Liver (tissue), 3 donors: Measurements from ENCODE around the gene UCN2.

Experiments used
- EGR1 ChIP-seq, 2 donors: IDR thresholded peaks; 2 replicates each; pipeline ENCODE4 v1.6.1; 2016 to 2018; ENCODE audit warnings: antibody characterized with exemption in 2 of 2, low read depth in 2 of 2
- FOXA2 ChIP-seq: IDR thresholded peaks from 2 replicates; pipeline ENCODE4 v1.6.1; 2016; ENCODE audit warnings: antibody characterized with exemption
- GABPA ChIP-seq, 2 donors: IDR thresholded peaks in 1 of 2; conservative IDR thresholded peaks in 1 of 2; 2 replicates each; pipeline ENCODE4 v1.6.1; 2016; ENCODE audit warnings: antibody characterized with exemption in 2 of 2, mild to moderate bottlenecking in 1 of 2, moderate library complexity in 1 of 2
- HNF4G ChIP-seq: IDR thresholded peaks from 2 replicates; pipeline ENCODE4 v1.6.1; 2016; ENCODE audit warnings: antibody characterized with exemption
- JUND ChIP-seq, 2 donors: IDR thresholded peaks; 2 replicates each; pipeline ENCODE4 v1.6.1; 2016; ENCODE audit warnings: antibody characterized with exemption in 2 of 2
- RAD21 ChIP-seq, 2 donors: IDR thresholded peaks; 2 replicates each; pipeline ENCODE4 v1.6.1; 2016; ENCODE audit warnings: antibody characterized with exemption in 2 of 2, mild to moderate bottlenecking in 2 of 2
- RXRA ChIP-seq, 2 donors: IDR thresholded peaks; 2 replicates each; pipeline ENCODE4 v1.6.1; 2017 to 2018; ENCODE audit warnings: antibody characterized with exemption in 2 of 2, mild to moderate bottlenecking in 1 of 2
- SP1 ChIP-seq: IDR thresholded peaks from 2 replicates; pipeline ENCODE4 v1.6.1; 2018; ENCODE audit warnings: antibody characterized with exemption, mild to moderate bottlenecking
- TAF1 ChIP-seq: conservative IDR thresholded peaks from 2 replicates; pipeline ENCODE4 v1.6.1; 2016; ENCODE audit warnings: antibody characterized with exemption, mild to moderate bottlenecking
- YY1 ChIP-seq: IDR thresholded peaks from 2 replicates; pipeline ENCODE4 v1.6.1; 2016; ENCODE audit warnings: antibody characterized with exemption, mild to moderate bottlenecking
- TF ChIP-seq, protein P1 (sequence below): fragments of 150-350 bp; IDR thresholded peaks from 2 replicates; pipeline ENCODE4 v1.5.1; 2017; ENCODE audit warnings: improper control_type of control experiment, low read depth, low read length; ENCODE audit not compliant: missing input control
- TF ChIP-seq, protein P2 (sequence below): IDR thresholded peaks from 2 replicates; pipeline ENCODE4 v1.6.1; 2016; ENCODE audit warnings: antibody characterized with exemption
- TF ChIP-seq, protein P3 (sequence below): IDR thresholded peaks from 2 replicates; pipeline ENCODE4 v1.6.1; 2016; ENCODE audit warnings: antibody characterized with exemption, mild to moderate bottlenecking
- TF ChIP-seq, protein P4 (sequence below): IDR thresholded peaks from 2 replicates; pipeline ENCODE4 v1.6.1; 2016; ENCODE audit warnings: antibody characterized with exemption
- donor health status: healthy.
- donor health status: healthy.

DNA sequence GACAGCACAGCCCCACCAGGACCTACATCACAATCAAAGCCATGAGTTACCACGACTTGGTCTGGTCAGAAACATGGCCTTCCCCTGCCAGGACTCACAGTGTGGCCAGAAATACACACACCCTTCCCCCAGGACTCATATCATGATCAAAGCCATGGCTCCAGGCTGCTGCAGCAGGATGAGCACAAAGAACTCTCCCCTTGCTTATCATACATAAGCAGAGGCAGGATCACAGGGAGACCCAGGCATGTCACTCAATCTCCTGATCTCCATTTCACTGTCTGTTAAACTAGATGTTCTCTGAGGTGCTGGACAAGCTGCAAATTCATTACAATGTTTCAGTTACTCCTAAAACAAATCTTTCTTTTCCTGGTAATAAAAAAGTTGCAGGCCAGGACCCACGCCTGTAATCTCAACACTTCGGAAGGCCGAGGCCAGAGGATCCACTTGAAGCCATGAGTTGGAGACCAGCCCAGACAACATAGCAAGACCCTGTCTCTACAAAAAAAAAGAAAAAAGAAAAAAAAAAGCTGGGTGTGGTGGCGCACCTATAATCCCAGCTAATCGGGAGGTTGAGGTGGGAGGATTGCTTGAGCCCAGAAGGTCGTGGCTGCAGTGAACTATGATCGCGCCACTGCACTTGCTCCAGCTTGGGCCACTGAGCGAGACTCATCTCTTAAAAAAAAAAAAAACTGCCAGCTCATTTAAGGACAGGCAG lies 8.2 kb downstream of the UCN2 start:
- TF ChIP-seq YY1 (no peak), RXRA (IDR thresholded peaks at IDR 0.05) (no peak), SP1 (no peak), GABPA (IDR thresholded peaks at IDR 0.05 in 1 of 2, conservative IDR thresholded peaks at IDR 0.05 in 1 of 2) (no peak), JUND (IDR thresholded peaks at IDR 0.05) (no peak), EGR1 (IDR thresholded peaks at IDR 0.05; ENCODE audit: low read depth in 2 of 2) (no peak), FOXA2 (no peak), TAF1 (no peak), HNF4G (no peak), RAD21 (IDR thresholded peaks at IDR 0.05) (no peak)
- TF ChIP-seq, protein P1, sequence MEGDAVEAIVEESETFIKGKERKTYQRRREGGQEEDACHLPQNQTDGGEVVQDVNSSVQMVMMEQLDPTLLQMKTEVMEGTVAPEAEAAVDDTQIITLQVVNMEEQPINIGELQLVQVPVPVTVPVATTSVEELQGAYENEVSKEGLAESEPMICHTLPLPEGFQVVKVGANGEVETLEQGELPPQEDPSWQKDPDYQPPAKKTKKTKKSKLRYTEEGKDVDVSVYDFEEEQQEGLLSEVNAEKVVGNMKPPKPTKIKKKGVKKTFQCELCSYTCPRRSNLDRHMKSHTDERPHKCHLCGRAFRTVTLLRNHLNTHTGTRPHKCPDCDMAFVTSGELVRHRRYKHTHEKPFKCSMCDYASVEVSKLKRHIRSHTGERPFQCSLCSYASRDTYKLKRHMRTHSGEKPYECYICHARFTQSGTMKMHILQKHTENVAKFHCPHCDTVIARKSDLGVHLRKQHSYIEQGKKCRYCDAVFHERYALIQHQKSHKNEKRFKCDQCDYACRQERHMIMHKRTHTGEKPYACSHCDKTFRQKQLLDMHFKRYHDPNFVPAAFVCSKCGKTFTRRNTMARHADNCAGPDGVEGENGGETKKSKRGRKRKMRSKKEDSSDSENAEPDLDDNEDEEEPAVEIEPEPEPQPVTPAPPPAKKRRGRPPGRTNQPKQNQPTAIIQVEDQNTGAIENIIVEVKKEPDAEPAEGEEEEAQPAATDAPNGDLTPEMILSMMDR, result no peak
- TF ChIP-seq, protein P2, sequence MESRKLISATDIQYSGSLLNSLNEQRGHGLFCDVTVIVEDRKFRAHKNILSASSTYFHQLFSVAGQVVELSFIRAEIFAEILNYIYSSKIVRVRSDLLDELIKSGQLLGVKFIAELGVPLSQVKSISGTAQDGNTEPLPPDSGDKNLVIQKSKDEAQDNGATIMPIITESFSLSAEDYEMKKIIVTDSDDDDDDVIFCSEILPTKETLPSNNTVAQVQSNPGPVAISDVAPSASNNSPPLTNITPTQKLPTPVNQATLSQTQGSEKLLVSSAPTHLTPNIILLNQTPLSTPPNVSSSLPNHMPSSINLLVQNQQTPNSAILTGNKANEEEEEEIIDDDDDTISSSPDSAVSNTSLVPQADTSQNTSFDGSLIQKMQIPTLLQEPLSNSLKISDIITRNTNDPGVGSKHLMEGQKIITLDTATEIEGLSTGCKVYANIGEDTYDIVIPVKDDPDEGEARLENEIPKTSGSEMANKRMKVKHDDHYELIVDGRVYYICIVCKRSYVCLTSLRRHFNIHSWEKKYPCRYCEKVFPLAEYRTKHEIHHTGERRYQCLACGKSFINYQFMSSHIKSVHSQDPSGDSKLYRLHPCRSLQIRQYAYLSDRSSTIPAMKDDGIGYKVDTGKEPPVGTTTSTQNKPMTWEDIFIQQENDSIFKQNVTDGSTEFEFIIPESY, result no peak
- TF ChIP-seq, protein P3, sequence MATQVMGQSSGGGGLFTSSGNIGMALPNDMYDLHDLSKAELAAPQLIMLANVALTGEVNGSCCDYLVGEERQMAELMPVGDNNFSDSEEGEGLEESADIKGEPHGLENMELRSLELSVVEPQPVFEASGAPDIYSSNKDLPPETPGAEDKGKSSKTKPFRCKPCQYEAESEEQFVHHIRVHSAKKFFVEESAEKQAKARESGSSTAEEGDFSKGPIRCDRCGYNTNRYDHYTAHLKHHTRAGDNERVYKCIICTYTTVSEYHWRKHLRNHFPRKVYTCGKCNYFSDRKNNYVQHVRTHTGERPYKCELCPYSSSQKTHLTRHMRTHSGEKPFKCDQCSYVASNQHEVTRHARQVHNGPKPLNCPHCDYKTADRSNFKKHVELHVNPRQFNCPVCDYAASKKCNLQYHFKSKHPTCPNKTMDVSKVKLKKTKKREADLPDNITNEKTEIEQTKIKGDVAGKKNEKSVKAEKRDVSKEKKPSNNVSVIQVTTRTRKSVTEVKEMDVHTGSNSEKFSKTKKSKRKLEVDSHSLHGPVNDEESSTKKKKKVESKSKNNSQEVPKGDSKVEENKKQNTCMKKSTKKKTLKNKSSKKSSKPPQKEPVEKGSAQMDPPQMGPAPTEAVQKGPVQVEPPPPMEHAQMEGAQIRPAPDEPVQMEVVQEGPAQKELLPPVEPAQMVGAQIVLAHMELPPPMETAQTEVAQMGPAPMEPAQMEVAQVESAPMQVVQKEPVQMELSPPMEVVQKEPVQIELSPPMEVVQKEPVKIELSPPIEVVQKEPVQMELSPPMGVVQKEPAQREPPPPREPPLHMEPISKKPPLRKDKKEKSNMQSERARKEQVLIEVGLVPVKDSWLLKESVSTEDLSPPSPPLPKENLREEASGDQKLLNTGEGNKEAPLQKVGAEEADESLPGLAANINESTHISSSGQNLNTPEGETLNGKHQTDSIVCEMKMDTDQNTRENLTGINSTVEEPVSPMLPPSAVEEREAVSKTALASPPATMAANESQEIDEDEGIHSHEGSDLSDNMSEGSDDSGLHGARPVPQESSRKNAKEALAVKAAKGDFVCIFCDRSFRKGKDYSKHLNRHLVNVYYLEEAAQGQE, result no peak
- TF ChIP-seq, protein P4, sequence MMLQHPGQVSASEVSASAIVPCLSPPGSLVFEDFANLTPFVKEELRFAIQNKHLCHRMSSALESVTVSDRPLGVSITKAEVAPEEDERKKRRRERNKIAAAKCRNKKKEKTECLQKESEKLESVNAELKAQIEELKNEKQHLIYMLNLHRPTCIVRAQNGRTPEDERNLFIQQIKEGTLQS, result no peak
